ENCODE measurements around the gene ATP8B4.

DNA sequence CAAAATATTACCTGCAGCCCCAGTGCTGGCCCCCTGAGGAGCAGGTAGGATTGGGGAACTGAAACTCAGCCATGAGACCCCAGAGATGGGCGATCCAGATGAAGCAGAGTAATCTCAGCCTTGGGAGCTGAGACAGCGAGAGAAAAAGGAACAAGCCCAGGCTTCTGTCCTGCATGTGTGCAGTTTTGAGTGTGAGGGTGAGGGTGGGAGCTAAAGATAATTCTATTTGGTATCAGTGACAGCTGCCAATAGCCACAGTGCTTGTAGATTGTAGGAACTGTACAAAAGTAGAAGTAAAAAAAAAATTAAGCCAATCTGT, 5.9 kb downstream of the ATP8B4 start:
- TF ChIP-seq, protein P1, sequence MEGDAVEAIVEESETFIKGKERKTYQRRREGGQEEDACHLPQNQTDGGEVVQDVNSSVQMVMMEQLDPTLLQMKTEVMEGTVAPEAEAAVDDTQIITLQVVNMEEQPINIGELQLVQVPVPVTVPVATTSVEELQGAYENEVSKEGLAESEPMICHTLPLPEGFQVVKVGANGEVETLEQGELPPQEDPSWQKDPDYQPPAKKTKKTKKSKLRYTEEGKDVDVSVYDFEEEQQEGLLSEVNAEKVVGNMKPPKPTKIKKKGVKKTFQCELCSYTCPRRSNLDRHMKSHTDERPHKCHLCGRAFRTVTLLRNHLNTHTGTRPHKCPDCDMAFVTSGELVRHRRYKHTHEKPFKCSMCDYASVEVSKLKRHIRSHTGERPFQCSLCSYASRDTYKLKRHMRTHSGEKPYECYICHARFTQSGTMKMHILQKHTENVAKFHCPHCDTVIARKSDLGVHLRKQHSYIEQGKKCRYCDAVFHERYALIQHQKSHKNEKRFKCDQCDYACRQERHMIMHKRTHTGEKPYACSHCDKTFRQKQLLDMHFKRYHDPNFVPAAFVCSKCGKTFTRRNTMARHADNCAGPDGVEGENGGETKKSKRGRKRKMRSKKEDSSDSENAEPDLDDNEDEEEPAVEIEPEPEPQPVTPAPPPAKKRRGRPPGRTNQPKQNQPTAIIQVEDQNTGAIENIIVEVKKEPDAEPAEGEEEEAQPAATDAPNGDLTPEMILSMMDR (conservative IDR thresholded peaks at IDR 0.05 in 1 of 2, IDR thresholded peaks at IDR 0.05 in 1 of 2; ENCODE audit: low read depth in 1 of 2, low read length in 2 of 2) = no peak
- no peak for TF ChIP-seq EZH2 (IDR thresholded peaks at IDR 0.05; ENCODE audit: low read length, missing control alignments)
